Activated B cell treated with CpG ODN at 0.5 μM for 24 hours (primary cell): ENCODE measurements around the gene HHATL. TPM values are rescaled to one million over a fixed set of nuclear protein-coding genes. Genes with fewer than 3 reads are reported as not detected.

Experiments used
- ATAC-seq: fragments of 200-7000 bp; cut with Tn5 transposase; one replicate; pipeline ENCODE4 v1.10.0; 2021; ENCODE audit warnings: low read depth, mild to moderate bottlenecking, moderate library complexity
- CTCF ChIA-PET: fragments of 350-600 bp; sonication (Branson Sonifier 250); formaldehyde crosslinking; loops from one replicate; lab custom pipeline; 2021; ENCODE audit warnings: antibody characterized with exemption; lab: Charles Lee
- POLR2A ChIA-PET: fragments of 350-600 bp; sonication (Branson Sonifier 250); formaldehyde crosslinking; loops from one replicate; lab custom pipeline; 2021; ENCODE audit warnings: antibody characterized with exemption; lab: Charles Lee
- DNase-seq: peaks from one replicate; pipeline ENCODE4 v3.0.0; 2022
- H3K27ac Mint-ChIP-seq: one replicate; pipeline ENCODE4 v1.8.0; 2020; ENCODE audit warnings: mixed read lengths
- H3K27me3 Mint-ChIP-seq: one replicate; pipeline ENCODE4 v1.8.0; 2021; ENCODE audit warnings: mixed read lengths
- H3K36me3 Mint-ChIP-seq: one replicate; pipeline ENCODE4 v1.8.0; 2021; ENCODE audit warnings: low read depth, mixed read lengths
- H3K4me1 Mint-ChIP-seq: one replicate; pipeline ENCODE4 v1.8.0; 2021; ENCODE audit warnings: mixed read lengths
- H3K4me3 Mint-ChIP-seq: one replicate; pipeline ENCODE4 v1.8.0; 2020; ENCODE audit warnings: mild to moderate bottlenecking, mixed read lengths
- H3K9me3 Mint-ChIP-seq: one replicate; pipeline ENCODE4 v1.8.0; 2020; ENCODE audit warnings: mixed read lengths
- intact Hi-C: fragments of 100-400 bp; cut with micrococcal nuclease; formaldehyde crosslinking; loops from one replicate; pipeline ENCODE4 v1.15.1; 2024
- total RNA-seq: library from RNA; stranded (reverse); gene quantifications from 2 replicates; pipeline ENCODE4 v1.2.3, GENCODE V29; 2022
- TF ChIP-seq, protein P1 (sequence below): fragments of 200-600 bp; IDR thresholded peaks from one replicate; pipeline ENCODE4 v1.8.0; 2022; ENCODE audit warnings: antibody characterized with exemption, mild to moderate bottlenecking

The HHATL gene
- total RNA-seq, 1 donor from 2014 or later: not detected

DNA sequence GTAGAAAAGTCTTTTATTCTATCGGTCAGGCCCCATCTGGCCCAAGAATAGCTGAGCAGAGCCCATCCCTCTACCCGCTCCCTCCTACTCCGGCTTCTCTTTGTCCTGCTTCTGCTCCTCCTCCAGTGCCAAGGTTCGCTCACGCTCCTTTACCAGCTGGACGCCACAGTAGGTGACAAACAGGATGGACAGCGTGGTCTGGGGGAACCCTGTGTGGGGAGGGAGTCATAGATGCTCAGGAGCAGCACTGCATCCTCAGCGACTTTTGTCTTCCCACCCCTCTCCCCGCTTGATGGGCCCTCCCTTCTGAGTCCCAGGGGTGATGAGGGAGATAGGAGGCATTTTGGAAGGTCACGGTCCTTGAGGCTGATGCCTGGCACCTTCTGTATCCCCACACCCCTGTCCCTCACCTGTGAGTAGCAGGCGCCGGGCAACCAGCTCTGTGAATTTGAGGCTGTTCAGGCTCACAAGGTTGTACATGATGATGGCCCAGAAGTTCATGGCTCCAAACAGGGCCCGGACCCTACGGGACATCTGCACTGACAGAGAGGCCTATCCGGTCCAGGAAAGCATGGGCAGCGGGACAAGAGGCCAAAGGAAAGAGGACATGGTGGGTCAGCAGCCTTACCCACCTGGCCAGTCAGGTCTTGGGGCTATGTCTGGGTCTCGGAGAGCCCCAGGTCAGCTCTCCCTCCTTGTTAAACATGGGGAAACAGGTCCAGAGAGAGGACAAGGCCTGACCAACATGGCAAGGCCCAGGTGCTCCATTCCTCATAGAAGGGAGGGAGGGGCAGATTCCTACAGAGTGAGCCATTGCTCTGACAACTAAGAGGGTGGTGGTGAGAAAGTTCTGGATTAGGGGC lies 9.7 kb downstream of the HHATL start:
- ChIA-PET CTCF (no interaction called here), POLR2A (no interaction called here)
- Mint-ChIP-seq H3K27me3 (no peaks in the 10 kb centered on the region), H3K4me1 (no peaks in the 10 kb centered on the region), H3K4me3 (no peak overlapping the region), H3K27ac (no peak overlapping the region), H3K9me3 (no peaks in the 10 kb centered on the region), H3K36me3 (no peaks in the 10 kb centered on the region)
- ATAC-seq (no peak), DNase-seq (peak; percentile 4)
- TF ChIP-seq, protein P1, sequence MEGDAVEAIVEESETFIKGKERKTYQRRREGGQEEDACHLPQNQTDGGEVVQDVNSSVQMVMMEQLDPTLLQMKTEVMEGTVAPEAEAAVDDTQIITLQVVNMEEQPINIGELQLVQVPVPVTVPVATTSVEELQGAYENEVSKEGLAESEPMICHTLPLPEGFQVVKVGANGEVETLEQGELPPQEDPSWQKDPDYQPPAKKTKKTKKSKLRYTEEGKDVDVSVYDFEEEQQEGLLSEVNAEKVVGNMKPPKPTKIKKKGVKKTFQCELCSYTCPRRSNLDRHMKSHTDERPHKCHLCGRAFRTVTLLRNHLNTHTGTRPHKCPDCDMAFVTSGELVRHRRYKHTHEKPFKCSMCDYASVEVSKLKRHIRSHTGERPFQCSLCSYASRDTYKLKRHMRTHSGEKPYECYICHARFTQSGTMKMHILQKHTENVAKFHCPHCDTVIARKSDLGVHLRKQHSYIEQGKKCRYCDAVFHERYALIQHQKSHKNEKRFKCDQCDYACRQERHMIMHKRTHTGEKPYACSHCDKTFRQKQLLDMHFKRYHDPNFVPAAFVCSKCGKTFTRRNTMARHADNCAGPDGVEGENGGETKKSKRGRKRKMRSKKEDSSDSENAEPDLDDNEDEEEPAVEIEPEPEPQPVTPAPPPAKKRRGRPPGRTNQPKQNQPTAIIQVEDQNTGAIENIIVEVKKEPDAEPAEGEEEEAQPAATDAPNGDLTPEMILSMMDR: no peak
- intact Hi-C loops: no loop called here

DNA sequence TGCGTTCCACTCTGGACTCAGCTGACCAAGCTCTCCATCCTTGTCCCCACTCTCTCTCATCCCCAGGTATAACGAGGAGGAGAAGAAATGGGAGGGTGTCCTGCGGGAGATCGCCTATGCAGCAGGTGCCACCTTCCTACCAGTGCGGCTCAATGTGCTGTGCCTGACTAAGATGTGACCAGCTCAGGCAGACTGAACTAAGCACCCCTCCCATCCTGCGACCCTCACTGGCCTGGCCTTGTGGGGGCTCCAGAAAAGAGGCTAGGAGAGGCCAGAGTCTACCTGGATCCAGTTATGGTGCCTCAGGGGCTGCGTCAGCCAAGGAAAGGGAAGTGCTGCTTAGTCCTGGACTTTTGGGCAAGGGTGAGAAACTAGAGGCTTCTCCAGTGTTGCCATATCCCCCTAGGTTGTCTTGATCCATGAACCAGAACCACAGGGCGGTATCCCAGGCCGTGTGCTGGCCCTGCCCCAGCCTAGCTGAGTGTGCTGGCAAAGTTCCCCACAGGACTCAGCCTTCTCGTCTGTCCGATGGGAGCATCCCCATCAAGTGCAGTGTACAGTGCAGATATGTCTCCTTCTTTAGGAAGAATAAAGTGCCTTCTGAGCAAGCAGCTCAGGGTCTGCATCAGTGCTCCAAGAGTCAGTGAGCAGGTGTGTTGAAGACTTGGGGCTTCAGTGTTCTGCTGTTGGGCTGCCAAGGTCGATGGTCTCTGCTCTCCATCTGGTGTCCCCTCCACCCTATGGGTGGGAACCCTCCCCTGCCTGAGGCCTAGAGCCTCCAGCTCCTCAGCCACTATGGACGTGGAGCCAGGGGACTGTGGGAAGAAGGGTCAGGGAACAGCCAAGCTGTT lies 10.6 kb downstream of the HHATL start:
- TF ChIP-seq, protein P1: no peak
- no peaks in the 10 kb centered on the region for H3K36me3 Mint-ChIP-seq
- H3K4me1 Mint-ChIP-seq: no peaks in the 10 kb centered on the region
- ATAC-seq (no peak), DNase-seq (peak; percentile 9)
- H3K27me3 Mint-ChIP-seq: no peaks in the 10 kb centered on the region
- intact Hi-C loops: no loop called here
- H3K27ac Mint-ChIP-seq: no peak overlapping the region
- POLR2A ChIA-PET: no interaction called here
- no peak overlapping the region for H3K4me3 Mint-ChIP-seq
- CTCF ChIA-PET: no interaction called here
- no peaks in the 10 kb centered on the region for H3K9me3 Mint-ChIP-seq

DNA sequence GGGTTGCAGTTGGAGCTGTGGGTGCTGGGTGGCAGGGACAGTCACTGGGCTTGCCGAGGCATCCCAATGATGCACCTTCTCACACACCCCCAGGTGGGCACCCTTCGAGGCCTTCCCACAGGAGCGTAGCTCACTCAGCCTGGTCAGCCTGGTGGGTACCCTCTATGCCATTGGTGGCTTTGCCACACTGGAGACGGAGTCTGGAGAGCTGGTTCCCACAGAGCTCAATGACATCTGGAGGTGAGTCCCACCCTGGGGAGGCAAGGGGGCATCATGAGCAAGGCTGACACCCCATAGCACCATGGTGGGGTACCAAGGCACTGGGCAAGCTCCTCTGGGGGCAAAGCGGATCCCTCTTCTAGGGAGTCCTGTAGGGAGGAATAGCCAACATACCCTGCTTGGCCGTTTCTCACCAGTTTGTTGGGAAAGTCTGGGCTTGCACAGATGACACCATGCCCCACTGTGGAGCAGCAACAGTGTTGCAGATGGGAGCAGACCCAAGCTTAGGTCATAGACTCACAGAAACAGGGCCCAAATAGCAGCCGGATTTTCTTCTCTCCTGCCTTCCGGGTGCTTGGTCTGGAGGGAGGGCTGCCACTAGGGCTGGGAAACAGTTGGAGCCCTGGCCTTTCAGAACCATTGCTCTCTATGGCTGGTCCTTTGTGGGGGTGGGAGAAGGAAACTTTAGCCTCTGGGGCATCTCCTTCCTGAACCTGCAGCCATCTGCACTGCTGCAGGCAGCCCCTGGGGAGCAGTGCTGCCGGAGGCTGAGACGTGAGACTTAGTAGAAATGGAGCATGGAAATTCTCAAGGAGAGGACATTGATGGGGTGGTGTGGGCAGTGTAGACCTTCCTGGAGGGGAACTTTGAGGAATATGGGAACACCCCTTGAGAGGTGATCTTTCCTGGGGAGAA lies 11.6 kb downstream of the HHATL start:
- H3K4me1 Mint-ChIP-seq: no peaks in the 10 kb centered on the region
- no peaks in the 10 kb centered on the region for H3K9me3 Mint-ChIP-seq
- ATAC-seq: no peak
- H3K4me3 Mint-ChIP-seq: no peak overlapping the region
- peak; percentile 9 for DNase-seq
- no peaks in the 10 kb centered on the region for H3K27me3 Mint-ChIP-seq
- H3K27ac Mint-ChIP-seq: no peak overlapping the region
- no peaks in the 10 kb centered on the region for H3K36me3 Mint-ChIP-seq
- POLR2A ChIA-PET: no interaction called here
- CTCF ChIA-PET: no interaction called here
- TF ChIP-seq, protein P1: no peak
- intact Hi-C loops: no loop called here

DNA sequence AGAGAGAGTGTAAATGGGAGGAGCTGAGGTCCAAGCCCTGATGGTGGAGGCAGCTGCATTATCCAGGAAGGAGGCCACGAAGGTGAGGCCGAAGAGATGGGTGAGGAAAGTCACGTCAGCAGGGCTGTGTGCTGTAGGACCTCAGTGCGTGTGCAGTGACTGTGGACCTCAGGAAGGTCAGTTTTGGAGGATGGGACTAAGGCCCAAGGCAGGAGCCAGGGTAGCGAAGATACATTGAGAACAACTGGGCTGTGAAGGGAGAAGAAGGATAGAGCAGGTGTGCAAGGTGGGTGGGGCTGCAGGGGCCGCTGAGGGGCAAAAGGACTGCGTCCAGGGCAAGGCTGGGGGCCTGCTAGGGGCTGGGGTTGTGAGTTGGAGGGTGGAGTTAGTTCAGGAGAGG lies 12.4 kb downstream of the HHATL start:
- no peak overlapping the region for H3K4me3 Mint-ChIP-seq
- H3K27me3 Mint-ChIP-seq: peaks cover 4% of the 10 kb centered on the region
- intact Hi-C loops: no loop called here
- ATAC-seq (no peak), DNase-seq (no peak)
- TF ChIP-seq, protein P1: no peak
- H3K27ac Mint-ChIP-seq: no peak overlapping the region
- POLR2A ChIA-PET: no interaction called here
- CTCF ChIA-PET: no interaction called here
- peaks cover 2% of the 10 kb centered on the region for H3K4me1 Mint-ChIP-seq
- H3K36me3 Mint-ChIP-seq: no peaks in the 10 kb centered on the region
- H3K9me3 Mint-ChIP-seq: no peaks in the 10 kb centered on the region
